ENCODE results near the gene DIP2C. TPM values are rescaled to one million over a fixed set of nuclear protein-coding genes. Genes with fewer than 3 reads are reported as not detected.

Gene DIP2C
- total and polyA plus RNA-seq, 8 donors: 2.4 to 40.1 (median 21.0) TPM

DNA sequence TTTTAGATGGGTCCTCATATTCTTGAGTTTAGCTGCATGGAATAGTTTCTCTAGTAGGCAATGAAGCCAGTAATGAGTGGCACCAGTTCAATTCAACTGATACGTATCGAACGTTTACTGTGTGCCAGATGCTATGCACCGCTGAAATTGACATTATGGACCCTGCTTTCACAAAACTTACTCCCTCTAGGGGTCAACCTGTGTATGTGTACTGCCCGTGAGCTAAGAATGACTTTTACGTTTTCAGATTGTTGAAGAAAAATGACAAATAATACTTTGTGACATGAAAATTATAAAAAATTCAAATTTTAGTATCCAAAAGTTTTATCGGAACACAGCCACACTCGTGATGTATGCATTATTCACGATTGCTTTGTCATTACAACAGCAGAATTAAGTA lies 458.7 kb downstream of the DIP2C start:
- intact Hi-C loops (cut with DNase I; ENCODE audit: low total_unique reads): no loop called here
- WGBS, 5 donors: 89 to 93% (median 92%) methylated on average over 9 of the region's 9 CpGs
- no peak overlapping the region for H3K4me3 ChIP-seq
- no peak for DNase-seq
- H3K27ac ChIP-seq: no peak overlapping the region
- H3K9me3 ChIP-seq: no peaks in the 10 kb centered on the region
- TF ChIP-seq, protein P1, sequence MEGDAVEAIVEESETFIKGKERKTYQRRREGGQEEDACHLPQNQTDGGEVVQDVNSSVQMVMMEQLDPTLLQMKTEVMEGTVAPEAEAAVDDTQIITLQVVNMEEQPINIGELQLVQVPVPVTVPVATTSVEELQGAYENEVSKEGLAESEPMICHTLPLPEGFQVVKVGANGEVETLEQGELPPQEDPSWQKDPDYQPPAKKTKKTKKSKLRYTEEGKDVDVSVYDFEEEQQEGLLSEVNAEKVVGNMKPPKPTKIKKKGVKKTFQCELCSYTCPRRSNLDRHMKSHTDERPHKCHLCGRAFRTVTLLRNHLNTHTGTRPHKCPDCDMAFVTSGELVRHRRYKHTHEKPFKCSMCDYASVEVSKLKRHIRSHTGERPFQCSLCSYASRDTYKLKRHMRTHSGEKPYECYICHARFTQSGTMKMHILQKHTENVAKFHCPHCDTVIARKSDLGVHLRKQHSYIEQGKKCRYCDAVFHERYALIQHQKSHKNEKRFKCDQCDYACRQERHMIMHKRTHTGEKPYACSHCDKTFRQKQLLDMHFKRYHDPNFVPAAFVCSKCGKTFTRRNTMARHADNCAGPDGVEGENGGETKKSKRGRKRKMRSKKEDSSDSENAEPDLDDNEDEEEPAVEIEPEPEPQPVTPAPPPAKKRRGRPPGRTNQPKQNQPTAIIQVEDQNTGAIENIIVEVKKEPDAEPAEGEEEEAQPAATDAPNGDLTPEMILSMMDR (IDR thresholded peaks at IDR 0.05): no peak
- TF ChIP-seq EP300 (IDR thresholded peaks at IDR 0.05): no peak
- TF ChIP-seq POLR2A (IDR thresholded peaks at IDR 0.05): no peak
- TF ChIP-seq POLR2AphosphoS5 (IDR thresholded peaks at IDR 0.05): no peak
- H3K4me1 ChIP-seq: peaks cover 0 to 19% (median 0%) of the 10 kb centered on the region in 4 donors
- peaks cover 0 to 3% (median 0%) of the 10 kb centered on the region in 4 donors for H3K36me3 ChIP-seq
- H3K27me3 ChIP-seq: no peaks in the 10 kb centered on the region

DNA sequence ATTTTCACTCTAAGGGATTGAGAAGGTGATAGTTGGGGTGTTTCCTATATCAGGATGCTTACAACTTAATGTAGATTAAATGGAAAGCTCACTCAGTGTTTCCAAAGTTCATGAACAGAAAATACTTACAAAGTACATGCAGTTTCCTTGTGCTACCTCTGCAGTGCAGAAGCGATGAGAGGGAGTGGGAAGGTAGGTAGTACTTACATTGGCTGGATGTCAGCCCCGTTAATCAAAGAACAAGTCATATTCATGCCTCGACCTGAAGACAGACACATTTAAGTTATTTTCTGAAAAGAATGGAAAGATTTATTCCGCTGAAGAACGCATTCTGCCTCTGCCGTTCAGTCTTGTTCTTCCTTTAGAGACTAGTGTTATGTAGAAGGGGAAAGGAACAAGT lies 461.1 kb downstream of the DIP2C start:
- Histone ChIP-seq H3K4me1 (peaks cover 0 to 14% (median 0%) of the 10 kb centered on the region in 4 donors), H3K27ac (no peak overlapping the region), H3K9me3 (no peaks in the 10 kb centered on the region), H3K36me3 (peaks cover 0 to 3% (median 0%) of the 10 kb centered on the region in 4 donors), H3K4me3 (no peak overlapping the region), H3K27me3 (no peaks in the 10 kb centered on the region)
- intact Hi-C loops (cut with DNase I; ENCODE audit: low total_unique reads): no loop called here
- 80 to 87% (median 86%) methylated on average over 6 of the region's 6 CpGs for WGBS, 5 donors
- DNase-seq: no peak
- TF ChIP-seq POLR2AphosphoS5 (IDR thresholded peaks at IDR 0.05): no peak
- TF ChIP-seq, protein P1 (IDR thresholded peaks at IDR 0.05): no peak
- TF ChIP-seq POLR2A (IDR thresholded peaks at IDR 0.05): no peak
- no peak for TF ChIP-seq EP300 (IDR thresholded peaks at IDR 0.05)

GRCh38 chr10:227014-227413 lies 462.5 kb downstream of the DIP2C start:
- intact Hi-C loops (cut with DNase I; ENCODE audit: low total_unique reads): no loop called here
- H3K27me3 ChIP-seq: no peaks in the 10 kb centered on the region
- WGBS, 5 donors: 47 to 77% (median 58%) methylated on average over 2 of the region's 2 CpGs
- no peak overlapping the region for H3K27ac ChIP-seq
- DNase-seq: no peak
- TF ChIP-seq, protein P1 (IDR thresholded peaks at IDR 0.05): no peak
- TF ChIP-seq POLR2A (IDR thresholded peaks at IDR 0.05): no peak
- no peak for TF ChIP-seq POLR2AphosphoS5 (IDR thresholded peaks at IDR 0.05)
- TF ChIP-seq EP300 (IDR thresholded peaks at IDR 0.05): no peak
- H3K36me3 ChIP-seq: no peaks in the 10 kb centered on the region
- no peak overlapping the region for H3K4me3 ChIP-seq
- no peaks in the 10 kb centered on the region for H3K9me3 ChIP-seq
- peaks cover 0 to 14% (median 0%) of the 10 kb centered on the region in 4 donors for H3K4me1 ChIP-seq

- DNase-seq: no peak
- intact Hi-C loops (cut with DNase I; ENCODE audit: low total_unique reads): no loop called here
These were observed 463.4 kb downstream of the DIP2C start for GRCh38 chr10:226018-226417.

More at GRCh38 chr10:226018-226417, 463.4 kb downstream of the DIP2C start:
- Histone ChIP-seq H3K9me3 (no peaks in the 10 kb centered on the region), H3K27me3 (no peaks in the 10 kb centered on the region), H3K4me3 (no peak overlapping the region), H3K36me3 (no peaks in the 10 kb centered on the region), H3K4me1 (peaks cover 0 to 14% (median 0%) of the 10 kb centered on the region in 4 donors), H3K27ac (no peak overlapping the region)
- no peak for TF ChIP-seq EP300 (IDR thresholded peaks at IDR 0.05)
- TF ChIP-seq POLR2AphosphoS5 (IDR thresholded peaks at IDR 0.05): no peak
- no peak for TF ChIP-seq POLR2A (IDR thresholded peaks at IDR 0.05)
- TF ChIP-seq, protein P1 (IDR thresholded peaks at IDR 0.05): no peak
- WGBS, 5 donors: 87 to 95% (median 95%) methylated on average over 2 of the region's 2 CpGs

Measured in stomach (tissue), 9 donors.